Pons (tissue), 1 donor: ENCODE data around the gene PSMD3.

ENCODE experiments used
- DNase-seq: peaks from one replicate; pipeline ENCODE4 v3.0.0-alpha.2; 2016; ENCODE audit warnings: low spot score

PSMD3 gene

GRCh38 chr17:40022497-40022896, 41.9 kb downstream of the PSMD3 start:
- DNase-seq, result no peak

- DNase-seq, result no peak
These were observed 42.4 kb downstream of the PSMD3 start for GRCh38 chr17:40022961-40023541.

GRCh38 chr17:40023590-40024292, 43.1 kb downstream of the PSMD3 start:
- DNase-seq, result no peak

GRCh38 chr17:40024901-40025300, 44.3 kb downstream of the PSMD3 start:
- DNase-seq, result no peak

GRCh38 chr17:40025559-40025958, 45.0 kb downstream of the PSMD3 start:
- no peak for DNase-seq

GRCh38 chr17:40025991-40026815, 45.6 kb downstream of the PSMD3 start:
- no peak for DNase-seq

- peak; percentile 61 for DNase-seq
These were observed 46.4 kb downstream of the PSMD3 start for GRCh38 chr17:40026816-40027613.

- no peak for DNase-seq
These were observed 47.0 kb downstream of the PSMD3 start for GRCh38 chr17:40027614-40028012.

GRCh38 chr17:40028595-40028994, 48.0 kb downstream of the PSMD3 start:
- no peak for DNase-seq

- no peak for DNase-seq
These were observed 51.1 kb downstream of the PSMD3 start for GRCh38 chr17:40031706-40032105.

GRCh38 chr17:40032322-40033320, 52.0 kb downstream of the PSMD3 start:
- no peak for DNase-seq

- DNase-seq, result no peak
These were observed 52.7 kb downstream of the PSMD3 start for GRCh38 chr17:40033339-40033738.

GRCh38 chr17:40034426-40035161, 54.0 kb downstream of the PSMD3 start:
- no peak for DNase-seq

GRCh38 chr17:40035162-40035559, 54.6 kb downstream of the PSMD3 start:
- peak; percentile 14 for DNase-seq

- DNase-seq, result peak; percentile 37
These were observed 58.4 kb downstream of the PSMD3 start for GRCh38 chr17:40038882-40039513.

- DNase-seq, result no peak
These were observed 60.6 kb downstream of the PSMD3 start for GRCh38 chr17:40041196-40041595.
